Fibroblast of lung (primary cell): ENCODE data around the gene ZNF740. TPM values are rescaled to one million over a fixed set of nuclear protein-coding genes. Genes with fewer than 3 reads are reported as not detected.

Experiments used
- DNase-seq, 2 donors: peaks; one replicate each; pipeline versions ENCODE4 v3.0.0 to v3.0.0-alpha.2; 2010; ENCODE audit warnings: low read depth in 2 of 2
- H2AFZ ChIP-seq: 2 replicates; pipeline ENCODE4 v1.5.1; 2012; ENCODE audit warnings: low read length, control low read depth, inconsistent platforms
- H3K27ac ChIP-seq: 2 replicates; pipeline ENCODE4 v1.5.1; 2011; ENCODE audit warnings: low read length, control low read depth; ENCODE audit not compliant: insufficient read depth
- H3K27me3 ChIP-seq: 2 replicates; pipeline ENCODE4 v1.5.1; 2011; ENCODE audit warnings: mild to moderate bottlenecking, low read length; ENCODE audit not compliant: control insufficient read depth, insufficient read depth
- H3K36me3 ChIP-seq: 2 replicates; pipeline ENCODE4 v1.5.1; 2011; ENCODE audit warnings: low read length; ENCODE audit not compliant: control insufficient read depth, insufficient read depth
- H3K4me1 ChIP-seq: 2 replicates; pipeline ENCODE4 v1.5.1; 2011; ENCODE audit warnings: low read length; ENCODE audit not compliant: control insufficient read depth, insufficient read depth; ENCODE audit errors: extremely low read depth
- H3K4me2 ChIP-seq: 2 replicates; pipeline ENCODE4 v1.5.1; 2011; ENCODE audit warnings: low read length, control low read depth; ENCODE audit not compliant: insufficient read depth; ENCODE audit errors: extremely low read depth
- H3K4me3 ChIP-seq, 4 experiments: fragments of 200-600 bp in 1 of 4; sonication (generic) in 1 of 4; replicated peaks in 1 of 4; 2 replicates each; pipeline ENCODE4 v1.5.1; 2011 to 2016; ENCODE audit warnings: low read length in 4 of 4, low read depth in 3 of 4, mild to moderate bottlenecking in 3 of 4, control low read depth in 2 of 4, inconsistent platforms in 1 of 4, mixed read lengths in 1 of 4; ENCODE audit not compliant: insufficient read depth in 1 of 4; ENCODE audit errors: control extremely low read depth in 1 of 4
- H3K79me2 ChIP-seq: 2 replicates; pipeline ENCODE4 v1.5.1; 2012; ENCODE audit warnings: mild to moderate bottlenecking, low read length, inconsistent platforms; ENCODE audit not compliant: control insufficient read depth, insufficient read depth
- H3K9ac ChIP-seq: 2 replicates; pipeline ENCODE4 v1.5.1; 2011; ENCODE audit warnings: mild to moderate bottlenecking, low read length, control low read depth; ENCODE audit not compliant: insufficient read depth
- H3K9me3 ChIP-seq: 2 replicates; pipeline ENCODE4 v1.5.1; 2012; ENCODE audit warnings: low read depth, low read length; ENCODE audit not compliant: control insufficient read depth, insufficient read depth
- H4K20me1 ChIP-seq: 2 replicates; pipeline ENCODE4 v1.5.1; 2011; ENCODE audit warnings: low read length; ENCODE audit not compliant: control insufficient read depth, insufficient read depth; ENCODE audit errors: extremely low read depth
- CTCF ChIP-seq, 2 donors: IDR thresholded peaks in 1 of 2; conservative IDR thresholded peaks in 1 of 2; 1 replicate in 1 of 2; 2 replicates in 1 of 2; pipeline ENCODE4 v1.5.1; 2011 to 2012; ENCODE audit warnings: low read length in 2 of 2, control low read depth in 1 of 2, inconsistent platforms in 1 of 2, low read depth in 1 of 2, mild to moderate bottlenecking in 1 of 2
- EZH2 ChIP-seq: IDR thresholded peaks from 2 replicates; pipeline ENCODE4 v1.5.1; 2012; ENCODE audit warnings: low read length, control low read depth, mild to moderate bottlenecking; ENCODE audit errors: missing control alignments
- polyA plus RNA-seq, 2 donors: library from polyadenylated mRNA; depleted of rRNA in 1 of 2; stranded (reverse) in 1 of 2; unstranded in 1 of 2; fragments of >200 nt; gene quantifications; 2 replicates each; pipeline ENCODE4 v1.2.1, GENCODE V29; 2011 to 2012; ENCODE audit warnings: missing spikeins in 1 of 2
- total RNA-seq: library from RNA; depleted of rRNA; stranded (reverse); fragments of >200 nt; gene quantifications from 2 replicates; pipeline ENCODE4 v1.2.1, GENCODE V29; 2014

The ZNF740 gene
- total and polyA plus RNA-seq, 2 donors (not counting 1 experiment from before 2014, with no cell fraction given), result 10.6 to 16.8 TPM

- Histone ChIP-seq H3K4me1 (peaks cover 13% of the 10 kb centered on the region), H3K4me3 (no peak overlapping the region), H3K4me2 (no peak overlapping the region), H4K20me1 (no peaks in the 10 kb centered on the region), H3K79me2 (no peaks in the 10 kb centered on the region), H3K27me3 (no peaks in the 10 kb centered on the region), H3K9me3 (no peaks in the 10 kb centered on the region), H3K36me3 (peaks cover 4% of the 10 kb centered on the region), H3K27ac (no peak overlapping the region), H2AFZ (no peak overlapping the region), H3K9ac (no peak overlapping the region)
- DNase-seq, result no peak
- TF ChIP-seq CTCF (conservative IDR thresholded peaks at IDR 0.05 in 1 of 2, IDR thresholded peaks at IDR 0.05 in 1 of 2; ENCODE audit: low read depth in 1 of 2, low read length in 2 of 2), result no peak
These were observed 10.9 kb upstream of the ZNF740 start for GRCh38 chr12:53169644-53170043.

DNA sequence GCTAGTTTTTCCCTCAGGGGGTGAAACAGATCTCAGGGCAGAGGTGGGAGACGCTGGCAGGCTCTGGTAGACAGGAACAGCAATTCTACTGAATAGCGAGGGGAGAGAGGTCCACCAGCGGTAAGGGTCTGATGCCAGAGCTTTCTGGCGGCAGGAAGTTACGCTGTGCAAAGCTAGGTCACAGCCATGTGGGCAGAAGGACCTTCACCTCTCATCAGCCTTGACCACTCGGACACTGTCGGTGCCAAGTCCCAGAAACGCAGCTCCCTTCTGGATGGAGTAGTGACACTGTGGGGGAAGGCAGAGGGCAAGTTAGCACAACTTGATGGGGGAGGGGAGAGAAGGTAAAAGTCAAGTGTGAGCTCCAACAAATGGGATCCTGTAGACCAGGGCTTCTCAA is 10.3 kb upstream of the ZNF740 start:
- Histone ChIP-seq H2AFZ (no peak overlapping the region), H3K79me2 (no peaks in the 10 kb centered on the region), H3K27ac (no peak overlapping the region), H3K9ac (no peak overlapping the region), H3K9me3 (no peaks in the 10 kb centered on the region), H3K4me1 (peaks cover 16% of the 10 kb centered on the region), H4K20me1 (no peaks in the 10 kb centered on the region), H3K27me3 (no peaks in the 10 kb centered on the region), H3K4me2 (no peak overlapping the region), H3K36me3 (peaks cover 4% of the 10 kb centered on the region), H3K4me3 (no peak overlapping the region)
- TF ChIP-seq EZH2 (no peak), CTCF (conservative IDR thresholded peaks at IDR 0.05 in 1 of 2, IDR thresholded peaks at IDR 0.05 in 1 of 2; ENCODE audit: low read depth in 1 of 2, low read length in 2 of 2) (no peak)
- DNase-seq, result no peak

- H3K79me2 ChIP-seq, result no peaks in the 10 kb centered on the region
- no peaks in the 10 kb centered on the region for H3K27me3 ChIP-seq
- no peak overlapping the region for H3K9ac ChIP-seq
- peaks cover 4% of the 10 kb centered on the region for H3K36me3 ChIP-seq
- TF ChIP-seq CTCF (conservative IDR thresholded peaks at IDR 0.05 in 1 of 2, IDR thresholded peaks at IDR 0.05 in 1 of 2; ENCODE audit: low read depth in 1 of 2, low read length in 2 of 2) (no peak), EZH2 (no peak)
- H3K4me1 ChIP-seq, result peaks cover 16% of the 10 kb centered on the region
- H3K4me2 ChIP-seq, result no peak overlapping the region
- no peaks in the 10 kb centered on the region for H3K9me3 ChIP-seq
- no peak overlapping the region for H2AFZ ChIP-seq
- H4K20me1 ChIP-seq, result no peaks in the 10 kb centered on the region
- DNase-seq, result peak in 1 of 2 donors; percentile 34
- H3K4me3 ChIP-seq, result no peak overlapping the region
- H3K27ac ChIP-seq, result no peak overlapping the region
These were observed 9.4 kb upstream of the ZNF740 start for GRCh38 chr12:53170876-53171724.
